Measurements from ENCODE around the gene POC1A. TPM values are rescaled to one million over a fixed set of nuclear protein-coding genes. Genes with fewer than 3 reads are reported as not detected.
A peak's percentile ranks its signal among the peaks of the same experiment; 100 is the strongest.

The POC1A gene
- total RNA-seq, 1 experiment from 2014 or later = 29.0 TPM

DNA sequence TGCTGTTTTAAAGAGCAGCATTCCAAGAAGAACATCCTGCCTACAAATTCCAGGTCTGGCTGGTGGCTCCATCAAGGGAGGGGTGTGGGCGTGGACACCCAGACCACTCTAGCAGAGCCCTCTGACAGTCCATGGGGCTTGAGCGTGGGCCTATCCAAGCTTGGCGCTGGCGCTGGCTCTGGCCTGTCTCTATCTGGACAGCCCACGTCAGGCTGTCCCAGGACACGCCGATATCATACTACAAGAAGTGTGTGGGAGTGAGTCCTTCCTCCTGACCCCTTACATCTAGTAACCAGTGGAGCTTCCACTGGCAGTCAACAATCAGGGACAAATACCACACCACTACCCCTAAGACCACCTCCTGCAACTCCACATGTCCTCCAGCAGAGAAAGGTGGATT lies 80.7 kb downstream of the POC1A start:
- Mint-ChIP-seq H3K4me3 (no peak overlapping the region), H3K4me1 (no peaks in the 10 kb centered on the region), H3K9me3 (no peaks in the 10 kb centered on the region), H3K36me3 (ENCODE audit: insufficient read depth in 1 of 3, low read depth in 3 of 3) (peaks cover 0 to 25% (median 19%) of the 10 kb centered on the region in 3 experiments; a peak in 5 of 7 replicates), H3K27me3 (ENCODE audit: low read depth) (no peaks in the 10 kb centered on the region), H3K27ac (peak overlapping the region in 1 of 3 experiments; percentile 39; a peak in 1 of 7 replicates)
- Histone ChIP-seq H3K79me1 (ENCODE audit: insufficient read depth, low read depth, low read length, poor library complexity, severe bottlenecking) (no peaks in the 10 kb centered on the region), H2BK120ac (ENCODE audit: low read depth, low read length, poor library complexity, severe bottlenecking) (no peak overlapping the region), H4K5ac (ENCODE audit: insufficient read length, low read depth, low read length) (no peak overlapping the region), H3K79me2 (ENCODE audit: insufficient read depth, low read length) (no peaks in the 10 kb centered on the region), H3K4me2 (ENCODE audit: insufficient read depth, insufficient read length, low read length) (no peak overlapping the region), H4K91ac (ENCODE audit: insufficient read length, low read depth, low read length) (no peak overlapping the region), H3K4ac (ENCODE audit: low read depth, low read length) (no peak overlapping the region), H3K9ac (ENCODE audit: extremely low read depth, insufficient read length, low read length) (no peak overlapping the region), H3K23ac (ENCODE audit: insufficient read length, low read depth, low read length) (no peak overlapping the region), H3K23me2 (ENCODE audit: insufficient read length, low read depth, low read length, poor library complexity, severe bottlenecking) (no peaks in the 10 kb centered on the region), H4K20me1 (ENCODE audit: control insufficient read depth, insufficient read depth, insufficient read length) (no peaks in the 10 kb centered on the region), H3K9me3 (ENCODE audit: control insufficient read depth, low read depth, low read length) (no peaks in the 10 kb centered on the region), H3K14ac (ENCODE audit: insufficient read depth, low read length) (no peak overlapping the region), H2AK5ac (ENCODE audit: insufficient read length, low read length) (no peak overlapping the region), H3T11ph (ENCODE audit: low read length) (no peak overlapping the region), H3K4me1 (ENCODE audit: insufficient read depth, low read length) (no peaks in the 10 kb centered on the region), H2BK20ac (ENCODE audit: low read depth, low read length, poor library complexity, severe bottlenecking) (no peak overlapping the region), H3K27ac (ENCODE audit: insufficient read length, low read depth, low read length) (no peak overlapping the region), H2AFZ (ENCODE audit: low read length) (no peak overlapping the region), H3K27me3 (ENCODE audit: insufficient read depth, low read length) (no peaks in the 10 kb centered on the region), H2BK12ac (ENCODE audit: insufficient read length, low read depth, low read length) (no peak overlapping the region), H4K8ac (replicated peaks; ENCODE audit: insufficient read length, low read depth, low read length) (no peak overlapping the region), H3K56ac (ENCODE audit: insufficient read length, low read depth, low read length) (no peak overlapping the region), H3K18ac (ENCODE audit: insufficient read length, low read depth, low read length) (no peak overlapping the region), H2BK5ac (ENCODE audit: insufficient read length, low read length) (no peak overlapping the region), H2BK15ac (ENCODE audit: low read depth, low read length) (no peak overlapping the region)
- WGBS (ENCODE audit: extremely low coverage, insufficient read length, low lambda C conversion rate) = no CpG with 5 or more reads among the region's 7 CpGs
- TF ChIP-seq, protein P1, sequence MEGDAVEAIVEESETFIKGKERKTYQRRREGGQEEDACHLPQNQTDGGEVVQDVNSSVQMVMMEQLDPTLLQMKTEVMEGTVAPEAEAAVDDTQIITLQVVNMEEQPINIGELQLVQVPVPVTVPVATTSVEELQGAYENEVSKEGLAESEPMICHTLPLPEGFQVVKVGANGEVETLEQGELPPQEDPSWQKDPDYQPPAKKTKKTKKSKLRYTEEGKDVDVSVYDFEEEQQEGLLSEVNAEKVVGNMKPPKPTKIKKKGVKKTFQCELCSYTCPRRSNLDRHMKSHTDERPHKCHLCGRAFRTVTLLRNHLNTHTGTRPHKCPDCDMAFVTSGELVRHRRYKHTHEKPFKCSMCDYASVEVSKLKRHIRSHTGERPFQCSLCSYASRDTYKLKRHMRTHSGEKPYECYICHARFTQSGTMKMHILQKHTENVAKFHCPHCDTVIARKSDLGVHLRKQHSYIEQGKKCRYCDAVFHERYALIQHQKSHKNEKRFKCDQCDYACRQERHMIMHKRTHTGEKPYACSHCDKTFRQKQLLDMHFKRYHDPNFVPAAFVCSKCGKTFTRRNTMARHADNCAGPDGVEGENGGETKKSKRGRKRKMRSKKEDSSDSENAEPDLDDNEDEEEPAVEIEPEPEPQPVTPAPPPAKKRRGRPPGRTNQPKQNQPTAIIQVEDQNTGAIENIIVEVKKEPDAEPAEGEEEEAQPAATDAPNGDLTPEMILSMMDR (conservative IDR thresholded peaks at IDR 0.05) = no peak
- DNase-seq = no peak

All from H9 (cell line).